Adipocyte (in vitro differentiated cells): Measurements from ENCODE around the gene ACOT13.
"Not testable (repeated sequence)": the region's sequence is repeated elsewhere in the genome, so short reads cannot be mapped to it uniquely, and the experiment has no call there.

Source experiments
- DNase-seq: peaks from one replicate; pipeline ENCODE4 v3.0.0-alpha.2; 2015; ENCODE audit warnings: low read depth
- H3K27me3 ChIP-seq: replicated peaks from 2 replicates; pipeline ENCODE4 v1.7.0; 2013; ENCODE audit warnings: mild to moderate bottlenecking, low read length, moderate library complexity; ENCODE audit not compliant: control insufficient read depth, insufficient read depth
- H3K36me3 ChIP-seq: 2 replicates; pipeline ENCODE4 v1.7.0; 2013; ENCODE audit warnings: low read length, mild to moderate bottlenecking, moderate library complexity; ENCODE audit not compliant: control insufficient read depth, insufficient read depth, severe bottlenecking
- H3K4me1 ChIP-seq: 2 replicates; pipeline ENCODE4 v1.7.0; 2013; ENCODE audit warnings: mild to moderate bottlenecking, low read length, moderate library complexity; ENCODE audit not compliant: control insufficient read depth, insufficient read depth
- H3K4me3 ChIP-seq: 2 replicates; pipeline ENCODE4 v1.7.0; 2013; ENCODE audit warnings: mild to moderate bottlenecking, low read length, moderate library complexity
- H3K9ac ChIP-seq: 2 replicates; pipeline ENCODE4 v1.7.0; 2013; ENCODE audit warnings: mild to moderate bottlenecking, low read length, moderate library complexity
- H3K9me3 ChIP-seq: 2 replicates; pipeline ENCODE4 v1.7.0; 2013; ENCODE audit warnings: mild to moderate bottlenecking, low read length, moderate library complexity; ENCODE audit not compliant: control insufficient read depth

Gene ACOT13

GRCh38 chr6:24662236-24662635 is 4.6 kb upstream of the ACOT13 start:
- Histone ChIP-seq H3K9ac (no peak overlapping the region), H3K27me3 (no peaks in the 10 kb centered on the region), H3K9me3 (no peaks in the 10 kb centered on the region), H3K36me3 (peaks cover 41% of the 10 kb centered on the region), H3K4me1 (peaks cover 30% of the 10 kb centered on the region), H3K4me3 (no peak overlapping the region)
- DNase-seq = no peak

- H3K36me3 ChIP-seq = peaks cover 37% of the 10 kb centered on the region
- H3K9me3 ChIP-seq = no peaks in the 10 kb centered on the region
- no peaks in the 10 kb centered on the region for H3K27me3 ChIP-seq
- no peak overlapping the region for H3K4me3 ChIP-seq
- DNase-seq = no peak
- H3K9ac ChIP-seq = no peak overlapping the region
- H3K4me1 ChIP-seq = peaks cover 37% of the 10 kb centered on the region
These were observed 3.7 kb upstream of the ACOT13 start for GRCh38 chr6:24663189-24663588.

- Histone ChIP-seq H3K36me3 (peaks cover 34% of the 10 kb centered on the region), H3K4me1 (peaks cover 27% of the 10 kb centered on the region), H3K9me3 (no peaks in the 10 kb centered on the region), H3K27me3 (no peaks in the 10 kb centered on the region), H3K4me3 (no peak overlapping the region), H3K9ac (no peak overlapping the region)
- DNase-seq = no peak
These were observed 2.6 kb upstream of the ACOT13 start for GRCh38 chr6:24664046-24664987.

GRCh38 chr6:24666097-24666640 is 708 bp upstream of the ACOT13 start:
- H3K36me3 ChIP-seq = peaks cover 33% of the 10 kb centered on the region
- H3K27me3 ChIP-seq = no peaks in the 10 kb centered on the region
- H3K9ac ChIP-seq = peak overlapping the region; percentile 98
- H3K4me1 ChIP-seq = peaks cover 19% of the 10 kb centered on the region
- peak overlapping the region; percentile 100 for H3K4me3 ChIP-seq
- DNase-seq = peak; percentile 59
- peaks cover 8% of the 10 kb centered on the region for H3K9me3 ChIP-seq

GRCh38 chr6:24667378-24667803 is 514 bp downstream of the ACOT13 start:
- Histone ChIP-seq H3K4me3 (peak overlapping the region; percentile 100), H3K9ac (peak overlapping the region; percentile 98), H3K4me1 (peaks cover 19% of the 10 kb centered on the region), H3K27me3 (no peaks in the 10 kb centered on the region), H3K36me3 (peaks cover 24% of the 10 kb centered on the region), H3K9me3 (peaks cover 8% of the 10 kb centered on the region)
- peak; percentile 35 for DNase-seq

GRCh38 chr6:24668066-24668996 is 1.5 kb downstream of the ACOT13 start:
- DNase-seq, H3K9ac ChIP-seq, H3K27me3 ChIP-seq, H3K9me3 ChIP-seq: not testable (repeated sequence)
- Histone ChIP-seq H3K4me3 (peak overlapping the region; percentile 100), H3K4me1 (peaks cover 19% of the 10 kb centered on the region), H3K36me3 (peaks cover 14% of the 10 kb centered on the region)

GRCh38 chr6:24668997-24669361 is 2.1 kb downstream of the ACOT13 start:
- H3K27me3 ChIP-seq = no peaks in the 10 kb centered on the region
- no peak overlapping the region for H3K4me3 ChIP-seq
- no peak for DNase-seq
- peaks cover 8% of the 10 kb centered on the region for H3K36me3 ChIP-seq
- peaks cover 19% of the 10 kb centered on the region for H3K4me1 ChIP-seq
- peaks cover 12% of the 10 kb centered on the region for H3K9me3 ChIP-seq
- no peak overlapping the region for H3K9ac ChIP-seq

GRCh38 chr6:24670492-24670891 is 3.6 kb downstream of the ACOT13 start:
- DNase-seq, H3K4me3 ChIP-seq, H3K9ac ChIP-seq, H3K36me3 ChIP-seq, H3K27me3 ChIP-seq: not testable (repeated sequence)
- Histone ChIP-seq H3K9me3 (peaks cover 16% of the 10 kb centered on the region), H3K4me1 (peaks cover 11% of the 10 kb centered on the region)

GRCh38 chr6:24671077-24671476 is 4.2 kb downstream of the ACOT13 start:
- H3K27me3 ChIP-seq, DNase-seq, H3K36me3 ChIP-seq, H3K4me1 ChIP-seq, H3K4me3 ChIP-seq, H3K9ac ChIP-seq: not testable (repeated sequence)
- H3K9me3 ChIP-seq = peaks cover 16% of the 10 kb centered on the region

GRCh38 chr6:24672620-24673182 is 5.8 kb downstream of the ACOT13 start:
- Histone ChIP-seq H3K9ac (no peak overlapping the region), H3K4me1 (peaks cover 3% of the 10 kb centered on the region), H3K4me3 (no peak overlapping the region), H3K36me3 (peaks cover 5% of the 10 kb centered on the region), H3K9me3 (peaks cover 16% of the 10 kb centered on the region), H3K27me3 (no peaks in the 10 kb centered on the region)
- DNase-seq = no peak
